Measurements from ENCODE around the gene HMBS. TPM values are rescaled to one million over a fixed set of nuclear protein-coding genes. Genes with fewer than 3 reads are reported as not detected.

HMBS gene
- total and polyA plus RNA-seq, 2 of the 8 experiments (the other 6 are each of a cell fraction or from before 2014, with no cell fraction given) = 69.3 to 109 TPM

- TF ChIP-seq CREB1 (IDR thresholded peaks at IDR 0.05) = no peak
These were observed 24.2 kb downstream of the HMBS start (continued) for GRCh38 chr11:119108857-119109221.
